Mucosa of descending colon (tissue), 3 donors: ENCODE measurements around the gene ELMO1. TPM values are rescaled to one million over a fixed set of nuclear protein-coding genes. Genes with fewer than 3 reads are reported as not detected.

Source experiments
- ATAC-seq: fragments of 200-7000 bp; cut with Tn5 transposase; one replicate; pipeline ENCODE4 v1.9.1; 2020; ENCODE audit warnings: mild to moderate bottlenecking, moderate library complexity
- DNase-seq, 3 donors: peaks; one replicate each; pipeline ENCODE4 v3.0.0-alpha.2; 2020
- H3K36me3 ChIP-seq: fragments of 200-600 bp; one replicate; pipeline ENCODE4 v1.8.0; 2021; ENCODE audit warnings: low read depth, mild to moderate bottlenecking
- H3K4me1 ChIP-seq: fragments of 200-600 bp; one replicate; pipeline ENCODE4 v1.8.0; 2021; ENCODE audit warnings: low read depth, mild to moderate bottlenecking
- H3K4me3 ChIP-seq: fragments of 200-600 bp; one replicate; pipeline ENCODE4 v1.8.0; 2021; ENCODE audit warnings: mild to moderate bottlenecking
- H3K9me3 ChIP-seq: fragments of 200-600 bp; one replicate; pipeline ENCODE4 v1.8.0; 2021; ENCODE audit warnings: mild to moderate bottlenecking
- intact Hi-C, 2 donors: fragments of 100-400 bp; cut with DNase I in 1 of 2; cut with micrococcal nuclease in 1 of 2; formaldehyde crosslinking; loops; one replicate each; pipeline versions ENCODE4 v1.11.0 to v1.11.1; 2022; cut with DNase I, micrococcal nuclease
- total RNA-seq, 3 donors: library from RNA; stranded (reverse); fragmentation: NEBNext Ultra II Directional in 2 of 3; extraction: Animal tissue kit (Norgen Biotek cat#: 25700) in 2 of 3; gene quantifications; one replicate each; pipeline versions ENCODE4 v1.2.1 to v1.2.4, GENCODE V29; 2021 to 2023
- TF ChIP-seq, protein P1 (sequence below): fragments of 200-600 bp; IDR thresholded peaks from one replicate; pipeline ENCODE4 v1.8.0; 2022; ENCODE audit warnings: antibody characterized with exemption, mild to moderate bottlenecking
- donor health status: DM: no; HTN: no; CAD: no; lungs with moderate emphysema.
- donor health status: DM: no; HTN: no; CAD: no.
- donor health status: DM: no; HTN: yes; CAD: no.

Gene ELMO1
- total RNA-seq, 3 donors from 2014 or later = 9.7 to 27.2 (median 18.2) TPM

DNA sequence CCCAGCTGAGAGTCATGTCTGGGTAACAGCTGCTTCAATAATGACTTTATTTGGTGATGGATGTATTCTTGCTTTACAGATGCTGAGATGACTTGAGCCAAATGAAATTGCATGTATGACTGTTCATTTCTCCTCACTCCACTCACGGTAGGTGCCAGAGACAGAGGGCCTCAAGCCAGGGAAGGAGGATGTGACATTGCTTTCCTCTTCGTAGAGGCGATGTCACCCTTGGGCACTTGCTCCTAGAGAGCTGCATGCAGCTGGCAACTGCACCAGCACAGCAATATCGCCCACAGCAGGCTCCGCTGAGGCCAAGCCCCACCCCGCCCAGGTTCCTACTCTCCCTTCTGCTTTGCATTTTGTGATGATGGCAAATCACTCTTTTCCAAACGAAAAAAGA lies 607.8 kb downstream of the ELMO1 start:
- TF ChIP-seq, protein P1, sequence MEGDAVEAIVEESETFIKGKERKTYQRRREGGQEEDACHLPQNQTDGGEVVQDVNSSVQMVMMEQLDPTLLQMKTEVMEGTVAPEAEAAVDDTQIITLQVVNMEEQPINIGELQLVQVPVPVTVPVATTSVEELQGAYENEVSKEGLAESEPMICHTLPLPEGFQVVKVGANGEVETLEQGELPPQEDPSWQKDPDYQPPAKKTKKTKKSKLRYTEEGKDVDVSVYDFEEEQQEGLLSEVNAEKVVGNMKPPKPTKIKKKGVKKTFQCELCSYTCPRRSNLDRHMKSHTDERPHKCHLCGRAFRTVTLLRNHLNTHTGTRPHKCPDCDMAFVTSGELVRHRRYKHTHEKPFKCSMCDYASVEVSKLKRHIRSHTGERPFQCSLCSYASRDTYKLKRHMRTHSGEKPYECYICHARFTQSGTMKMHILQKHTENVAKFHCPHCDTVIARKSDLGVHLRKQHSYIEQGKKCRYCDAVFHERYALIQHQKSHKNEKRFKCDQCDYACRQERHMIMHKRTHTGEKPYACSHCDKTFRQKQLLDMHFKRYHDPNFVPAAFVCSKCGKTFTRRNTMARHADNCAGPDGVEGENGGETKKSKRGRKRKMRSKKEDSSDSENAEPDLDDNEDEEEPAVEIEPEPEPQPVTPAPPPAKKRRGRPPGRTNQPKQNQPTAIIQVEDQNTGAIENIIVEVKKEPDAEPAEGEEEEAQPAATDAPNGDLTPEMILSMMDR = no peak
- ATAC-seq = no peak

GRCh38 chr7:36838616-36839225 lies 609.9 kb downstream of the ELMO1 start:
- no peaks in the 10 kb centered on the region for H3K4me1 ChIP-seq
- H3K9me3 ChIP-seq = no peaks in the 10 kb centered on the region
- H3K4me3 ChIP-seq = no peak overlapping the region
- TF ChIP-seq, protein P1 = no peak
- no peaks in the 10 kb centered on the region for H3K36me3 ChIP-seq
- DNase-seq (no peak), ATAC-seq (no peak)
- intact Hi-C loops = no loop called here

More for the DNA sequence above, 607.8 kb downstream of the ELMO1 start:
- Histone ChIP-seq H3K4me1 (no peaks in the 10 kb centered on the region), H3K9me3 (no peaks in the 10 kb centered on the region), H3K4me3 (no peak overlapping the region), H3K36me3 (no peaks in the 10 kb centered on the region)
- DNase-seq = no peak
- intact Hi-C loops = no loop called here

DNA sequence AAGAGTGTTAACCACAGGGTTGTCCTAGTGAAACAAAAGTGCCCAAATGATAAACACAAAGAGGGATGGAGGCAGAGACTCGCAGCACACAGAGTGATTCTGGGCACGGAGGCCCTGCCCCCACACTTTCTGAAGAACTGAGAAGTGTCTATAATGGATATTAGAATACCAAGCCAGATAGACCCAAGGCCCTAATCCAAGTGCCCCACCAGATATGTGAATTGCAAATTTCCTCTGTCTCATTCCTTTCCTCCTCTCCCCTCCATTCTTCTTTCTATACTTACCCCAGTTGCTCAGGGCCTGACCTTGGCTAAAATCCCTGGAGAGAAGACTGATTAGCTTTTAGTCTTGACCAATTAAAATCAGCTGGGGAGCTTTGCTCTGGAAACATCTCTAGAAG lies 617.6 kb downstream of the ELMO1 start:
- intact Hi-C loops = no loop called here
- Histone ChIP-seq H3K36me3 (no peaks in the 10 kb centered on the region), H3K9me3 (no peaks in the 10 kb centered on the region), H3K4me1 (no peaks in the 10 kb centered on the region), H3K4me3 (no peak overlapping the region)
- ATAC-seq = no peak
- TF ChIP-seq, protein P1 = no peak
- no peak for DNase-seq

DNA sequence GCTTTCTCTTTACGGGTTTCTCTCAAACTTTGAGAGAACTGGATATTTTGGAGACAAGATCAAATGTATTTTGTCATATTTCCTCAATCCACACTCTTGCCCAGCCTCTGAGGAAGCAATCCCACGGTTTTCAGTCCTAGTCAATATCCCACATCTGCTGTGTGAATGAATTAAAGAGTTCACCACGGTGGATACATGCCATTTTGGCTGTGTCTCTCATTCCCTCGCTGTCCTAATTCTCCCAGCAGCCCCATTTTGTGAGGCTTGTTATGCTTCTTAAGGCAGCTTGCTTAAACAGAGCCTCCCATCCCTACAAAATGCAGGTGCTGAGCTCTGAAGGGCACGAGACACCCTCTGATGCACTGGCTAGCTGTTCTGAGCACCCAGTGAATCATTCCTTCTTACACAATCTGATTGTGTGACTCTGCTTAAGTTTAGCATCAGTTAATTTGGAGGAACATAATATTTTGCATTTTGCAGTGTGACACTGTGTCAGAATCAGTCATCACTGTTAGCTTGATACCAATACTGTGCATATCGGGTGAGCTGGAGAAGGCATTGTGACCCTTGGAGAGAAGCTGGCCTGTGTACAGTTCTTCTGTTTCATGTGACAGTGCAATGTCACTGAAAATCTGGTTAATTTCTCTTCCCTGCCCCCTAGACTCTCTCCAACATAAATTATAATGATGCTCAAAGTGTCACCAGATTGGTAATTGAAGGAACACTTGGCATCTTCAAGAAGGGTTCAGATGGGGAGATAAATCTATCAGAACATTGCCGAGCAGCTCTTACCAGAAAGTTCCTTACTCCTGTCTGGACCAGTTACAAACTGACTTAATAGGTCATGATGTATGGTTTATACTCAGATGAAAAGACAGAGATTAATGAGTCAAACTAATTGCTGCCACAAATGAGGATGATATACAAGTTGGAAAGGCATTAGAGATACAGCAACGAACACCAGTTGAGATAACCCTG lies 620.6 kb downstream of the ELMO1 start:
- intact Hi-C loops = no loop called here

DNA sequence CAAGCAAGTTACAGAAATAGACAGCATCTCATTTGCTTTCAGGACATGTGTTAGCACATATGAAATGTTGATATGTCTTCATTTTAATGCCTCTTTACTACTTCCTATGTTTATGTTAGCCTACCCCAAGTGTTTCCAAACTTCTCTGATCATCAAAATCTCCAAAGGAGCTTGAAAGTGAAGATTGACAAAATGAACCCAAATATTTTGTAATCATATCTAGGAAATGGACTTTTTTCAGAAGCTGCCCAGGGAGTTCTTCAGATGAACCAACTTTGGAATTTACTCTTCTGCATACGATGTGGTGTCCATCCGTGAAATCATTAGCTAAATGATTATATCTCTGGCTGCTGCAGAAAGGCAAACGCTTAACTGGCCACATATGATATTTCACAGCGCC lies 623.2 kb downstream of the ELMO1 start:
- no peak for DNase-seq
- no peaks in the 10 kb centered on the region for H3K4me1 ChIP-seq
- no peaks in the 10 kb centered on the region for H3K36me3 ChIP-seq
- H3K9me3 ChIP-seq = no peaks in the 10 kb centered on the region
- TF ChIP-seq, protein P1 = no peak
- ATAC-seq = no peak
- H3K4me3 ChIP-seq = no peak overlapping the region
- intact Hi-C loops = no loop called here

More for the DNA sequence above, 620.6 kb downstream of the ELMO1 start:
- Histone ChIP-seq H3K36me3 (no peaks in the 10 kb centered on the region), H3K4me3 (no peak overlapping the region), H3K9me3 (no peaks in the 10 kb centered on the region), H3K4me1 (no peaks in the 10 kb centered on the region)
- ATAC-seq = no peak
- TF ChIP-seq, protein P1 = no peak
- DNase-seq = no peak
